ENCODE data around the gene FAAP20.
"Not testable (repeated sequence)": the region's sequence is repeated elsewhere in the genome, so short reads cannot be mapped to it uniquely, and the experiment has no call there.

Gene FAAP20

GRCh38 chr1:2154022-2154421, 40.5 kb downstream of the FAAP20 start:
- DNase-seq = no peak

- no peak for DNase-seq
Observed at GRCh38 chr1:2152954-2153353, 41.6 kb downstream of the FAAP20 start.

DNA sequence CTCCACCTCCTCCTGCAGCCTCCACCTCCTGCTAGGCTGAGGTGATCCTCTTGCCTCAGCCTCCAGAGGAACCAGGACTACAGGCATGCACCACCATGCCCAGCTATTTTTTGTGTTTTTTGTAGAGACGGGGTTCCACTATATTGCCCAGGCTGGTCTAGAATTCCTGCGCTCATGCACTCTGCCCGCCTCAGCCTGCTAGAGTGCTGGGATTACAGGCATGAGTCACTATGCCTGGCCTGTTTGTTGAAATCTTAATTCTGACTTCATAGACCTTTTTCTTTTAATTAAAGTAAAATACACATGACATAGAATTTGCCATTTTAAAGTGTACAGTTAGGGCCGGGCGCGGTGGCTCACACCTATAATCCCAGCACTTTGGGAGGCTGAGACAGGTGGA, 42.7 kb downstream of the FAAP20 start:
- DNase-seq = no peak

DNA sequence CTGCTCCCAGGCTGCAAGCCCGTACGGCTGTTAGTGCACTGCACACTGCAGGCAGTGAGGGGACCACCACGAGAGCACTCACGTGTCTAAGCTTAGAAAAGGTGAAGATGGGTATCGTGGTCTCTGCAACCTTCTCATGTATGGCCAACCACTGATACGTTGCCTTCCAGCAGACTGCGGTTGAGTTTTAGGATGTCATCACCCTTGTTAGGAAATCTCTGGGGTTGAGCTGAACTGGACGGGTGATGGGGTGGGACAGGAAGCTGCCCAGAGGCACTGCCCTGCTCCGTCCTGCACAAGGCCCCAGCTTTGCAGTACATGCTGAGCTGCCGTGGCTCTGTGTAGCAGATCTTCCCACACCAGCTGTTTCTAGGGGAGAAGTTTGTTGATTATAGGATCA, 43.3 kb downstream of the FAAP20 start:
- DNase-seq = no peak

- no peak for DNase-seq
Observed at GRCh38 chr1:2150801-2151200, 43.8 kb downstream of the FAAP20 start.

DNA sequence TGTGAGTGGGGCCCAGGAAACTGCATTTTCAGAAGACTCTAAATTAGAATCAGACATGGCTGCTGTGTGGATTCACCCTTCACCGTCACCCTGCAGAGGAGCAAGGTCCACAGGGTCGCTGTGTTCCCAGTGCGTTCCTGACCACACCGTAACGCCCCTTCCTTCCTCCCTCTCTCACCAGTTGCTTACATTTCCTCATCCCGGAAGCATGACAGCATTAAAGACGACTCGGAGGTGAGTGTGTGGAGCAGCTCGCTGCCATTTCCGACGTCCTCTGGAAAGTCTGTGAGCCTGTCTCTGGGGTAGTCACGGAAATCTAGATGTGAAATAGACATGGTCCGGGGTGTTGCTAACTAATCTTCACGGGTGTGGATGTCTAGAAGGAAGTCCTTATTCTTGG, 45.9 kb downstream of the FAAP20 start:
- DNase-seq = no peak

GRCh38 chr1:2147869-2148268, 46.7 kb downstream of the FAAP20 start:
- not testable (repeated sequence) for DNase-seq

- no peak for DNase-seq
Observed at GRCh38 chr1:2146836-2147517, 47.6 kb downstream of the FAAP20 start.

GRCh38 chr1:2145946-2146835, 48.4 kb downstream of the FAAP20 start:
- no peak for DNase-seq

DNA sequence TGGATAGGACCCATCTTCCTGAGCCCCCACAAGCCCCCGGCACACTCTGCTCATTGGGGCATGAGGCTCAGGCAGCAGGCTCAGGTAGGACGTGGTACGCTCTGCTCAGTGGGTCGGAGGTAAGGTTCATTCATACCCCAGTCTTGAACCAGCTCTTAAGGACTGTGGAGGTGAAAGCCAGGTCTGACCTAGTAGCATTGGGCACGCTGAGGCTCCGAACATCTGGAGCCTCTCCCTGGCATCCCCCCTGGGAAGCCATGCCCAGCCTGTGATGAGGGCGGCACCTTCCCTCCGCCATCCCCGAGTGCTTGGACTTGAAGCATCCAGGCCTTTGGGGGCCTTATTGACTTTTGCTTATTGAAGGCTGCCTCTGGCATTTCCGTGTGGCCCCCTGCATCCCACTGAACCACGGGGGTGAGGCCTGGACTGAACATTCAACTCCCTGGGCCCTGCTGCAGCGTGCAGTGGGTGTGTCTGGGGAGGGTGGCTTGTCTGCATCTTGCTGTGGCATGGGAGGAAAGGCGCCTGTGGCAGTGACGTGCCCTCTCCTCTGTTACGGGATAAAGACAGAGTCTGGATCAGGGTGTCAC, 50.0 kb downstream of the FAAP20 start:
- DNase-seq = no peak

DNA sequence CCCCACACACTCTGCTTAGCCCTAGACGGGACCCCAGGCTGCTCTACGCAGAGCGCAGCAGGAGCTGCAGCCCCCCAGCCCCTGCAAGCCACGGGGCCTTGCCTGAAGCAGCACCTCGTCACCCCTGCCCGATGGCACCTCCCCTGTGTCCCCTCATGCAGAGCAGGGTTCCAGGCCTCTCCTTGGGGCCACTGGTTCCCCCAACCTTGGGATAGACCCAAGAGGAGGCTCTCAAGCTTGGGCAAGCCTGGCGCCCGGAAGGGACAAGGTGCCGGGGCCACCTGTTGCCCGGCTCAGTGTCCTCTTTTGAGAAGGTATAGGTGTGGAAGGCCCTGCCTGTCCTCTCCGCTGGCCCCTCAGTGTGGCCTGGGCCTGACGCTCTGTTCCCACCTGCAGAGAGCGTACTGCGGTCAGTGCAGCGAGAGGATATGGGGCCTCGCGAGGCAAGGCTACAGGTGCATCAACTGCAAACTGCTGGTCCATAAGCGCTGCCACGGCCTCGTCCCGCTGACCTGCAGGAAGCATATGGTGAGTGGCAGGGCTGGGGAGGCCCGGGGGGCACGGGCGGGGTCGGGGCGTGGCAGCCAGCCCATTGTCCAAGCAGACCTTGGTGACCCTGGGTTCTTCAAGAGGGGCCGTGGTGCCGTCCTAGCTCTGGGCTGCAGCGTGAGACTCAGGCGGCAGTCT, 50.6 kb downstream of the FAAP20 start:
- DNase-seq = no peak

DNA sequence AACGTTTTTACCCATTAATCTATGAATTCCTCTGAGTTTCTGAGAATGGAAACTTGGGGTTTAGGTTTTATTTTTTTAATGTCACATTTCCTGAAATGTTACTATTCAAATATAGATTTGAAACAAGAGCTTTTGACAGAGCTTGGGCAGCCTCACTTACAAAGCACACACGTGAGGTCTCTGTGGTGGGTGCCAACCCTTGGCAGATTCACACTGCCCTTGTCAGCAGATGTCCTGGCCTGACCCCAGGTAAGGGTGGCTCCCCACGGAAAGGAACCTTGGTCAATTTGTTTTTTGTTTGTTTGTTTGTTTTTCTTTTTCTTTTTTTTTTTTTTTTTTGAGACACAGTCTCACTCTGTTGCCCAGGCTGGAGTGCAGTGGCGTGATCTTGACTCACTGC, 53.5 kb downstream of the FAAP20 start:
- no peak for DNase-seq
